ENCODE measurements around the gene CENATAC. TPM values are rescaled to one million over a fixed set of nuclear protein-coding genes. Genes with fewer than 3 reads are reported as not detected.
A peak's percentile ranks its signal among the peaks of the same experiment; 100 is the strongest.
"Not testable (repeated sequence)": the region's sequence is repeated elsewhere in the genome, so short reads cannot be mapped to it uniquely, and the experiment has no call there.

Gene CENATAC
- polyA plus RNA-seq, 1 donor: 52.8 TPM

- DNase-seq: no peak
Measured at GRCh38 chr11:119025978-119026766, 28.2 kb downstream of the CENATAC start.

DNA sequence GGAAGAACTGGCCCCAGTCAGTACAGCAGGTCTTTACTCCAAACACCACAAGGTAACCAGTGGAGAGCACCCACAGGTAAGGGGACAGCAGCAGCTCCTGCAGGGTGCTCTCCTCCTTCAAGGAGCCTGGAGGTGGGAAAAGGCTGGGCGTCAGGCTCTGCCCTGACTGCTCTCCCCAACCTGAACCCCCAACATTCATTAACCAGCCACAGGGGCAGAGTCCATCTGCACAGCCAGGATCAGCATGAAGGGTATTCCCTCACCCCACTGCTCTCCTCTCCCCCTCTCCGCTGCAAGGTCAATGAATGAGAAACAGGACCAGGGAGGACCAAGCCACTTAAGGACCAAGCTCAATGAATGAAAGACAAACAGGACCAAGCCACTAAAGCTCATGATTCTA lies 29.0 kb downstream of the CENATAC start:
- DNase-seq: no peak

- no peak for DNase-seq
Measured at GRCh38 chr11:119027561-119028345, 29.8 kb downstream of the CENATAC start.

DNA sequence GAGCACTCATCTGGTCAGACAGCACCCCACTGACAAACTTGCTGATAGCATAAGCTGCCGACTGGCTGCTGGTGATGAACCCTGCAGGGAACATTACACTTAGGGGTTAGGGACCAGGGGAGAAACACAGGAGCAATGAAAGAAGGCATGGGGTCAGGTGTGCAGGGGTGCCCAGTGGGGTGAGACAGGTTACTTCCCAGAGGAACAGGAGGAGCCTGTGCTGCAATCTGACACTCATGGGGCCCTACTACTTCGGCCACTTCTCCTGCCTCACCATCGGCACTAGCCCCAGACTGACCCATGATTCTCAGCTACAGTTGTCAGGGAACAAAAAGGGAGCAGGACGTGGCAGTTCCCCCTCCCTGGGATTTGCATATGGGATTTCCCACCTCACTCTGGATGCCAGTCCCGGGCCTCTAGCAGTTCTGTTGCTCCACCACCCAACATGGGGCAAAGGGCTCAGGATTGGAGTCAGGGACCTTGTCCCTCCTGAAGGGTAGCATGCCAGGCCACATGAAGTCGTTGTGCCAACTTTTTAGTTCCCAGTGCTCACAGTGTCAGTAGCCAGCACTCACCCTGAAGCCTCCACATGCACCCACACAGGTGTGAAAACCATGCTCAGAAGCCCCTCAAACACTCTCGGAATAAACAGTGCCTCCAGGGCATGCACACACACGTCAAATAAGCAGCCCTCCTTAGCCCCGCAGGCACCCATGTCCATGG lies 30.6 kb downstream of the CENATAC start:
- DNase-seq: no peak

GRCh38 chr11:119029069-119029339 lies 31.1 kb downstream of the CENATAC start:
- DNase-seq: no peak

DNA sequence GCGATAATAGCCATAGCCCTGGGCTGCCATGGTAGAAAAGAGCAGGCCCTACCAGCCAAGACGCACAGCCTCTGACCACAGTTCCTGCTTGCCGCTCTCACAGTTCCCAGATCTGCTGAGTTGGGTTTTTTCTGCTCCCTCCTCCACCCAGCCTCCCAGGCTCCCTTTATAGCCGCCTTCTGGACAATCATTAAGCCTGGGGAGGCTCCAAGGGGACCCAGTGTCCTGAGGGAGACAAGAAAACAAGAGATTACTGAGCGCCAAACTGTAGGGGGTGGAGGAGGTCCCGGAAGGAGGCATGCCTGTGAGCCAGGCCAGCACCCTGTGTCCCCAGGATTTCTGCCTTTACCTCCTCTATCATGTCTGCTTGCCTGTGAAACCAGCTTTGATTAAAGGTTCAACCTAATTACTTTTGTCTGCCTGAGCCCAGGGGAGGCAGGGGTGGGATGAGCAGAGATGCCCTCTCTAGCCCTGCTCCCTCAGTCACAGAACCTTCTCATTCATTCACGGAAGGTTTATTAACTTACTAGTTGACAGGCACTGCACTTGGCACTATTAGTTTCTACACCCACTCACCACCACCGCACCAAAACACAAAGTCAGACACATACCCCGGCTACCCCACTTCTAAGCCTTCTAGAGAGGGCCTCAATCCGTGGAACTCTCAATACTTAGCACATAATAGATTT lies 31.5 kb downstream of the CENATAC start:
- peak; percentile 54 for DNase-seq

DNA sequence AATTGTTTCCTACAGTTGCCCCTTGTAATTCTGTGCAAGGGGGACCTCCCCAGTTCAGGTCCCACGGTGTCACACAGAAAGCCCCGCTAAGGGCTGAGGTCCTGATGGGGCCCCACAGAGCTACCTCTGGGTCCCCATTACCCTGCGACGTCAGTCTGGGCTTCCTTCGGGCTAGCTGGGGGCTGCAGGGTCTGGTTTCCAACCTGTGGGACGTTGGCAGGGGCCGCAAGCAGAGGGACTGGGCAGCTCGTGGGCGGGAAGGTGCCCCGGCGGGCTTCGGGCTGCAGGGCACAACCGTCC lies 32.0 kb downstream of the CENATAC start:
- no peak for DNase-seq

DNA sequence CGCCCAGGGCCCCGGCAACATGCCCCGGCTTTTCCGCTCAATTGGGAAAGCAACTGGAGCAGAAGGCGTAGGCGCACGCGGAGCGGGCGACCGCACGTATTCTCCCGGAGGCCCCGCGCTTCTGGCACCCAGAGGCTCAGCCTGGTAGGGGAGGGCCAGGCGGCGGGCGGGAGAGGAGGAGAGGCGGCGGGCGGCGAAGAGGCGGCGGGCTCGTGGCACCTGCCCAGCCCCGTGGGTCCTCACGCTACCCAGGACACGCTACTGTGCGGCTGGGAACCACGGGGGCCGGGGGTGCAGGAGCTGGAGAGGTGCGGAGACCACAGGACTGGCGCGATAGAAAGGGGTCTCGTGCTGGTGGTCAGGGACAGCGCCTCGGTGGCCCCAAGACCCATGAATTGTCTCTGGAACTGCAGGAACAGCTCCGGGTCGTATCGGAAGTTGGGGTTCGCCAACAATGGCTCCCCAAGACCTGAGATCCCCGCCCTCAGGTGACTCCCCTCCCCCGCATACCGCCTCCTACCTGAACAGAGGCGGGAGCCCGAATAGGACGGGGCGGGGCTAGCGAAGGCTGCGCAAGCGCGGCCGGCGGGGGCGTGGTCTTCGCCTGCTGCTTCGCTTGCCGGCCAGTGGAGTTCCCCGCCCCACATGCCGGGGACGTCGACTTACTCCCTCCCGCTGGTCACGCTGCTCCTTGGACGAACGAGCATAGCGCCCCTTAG lies 32.5 kb downstream of the CENATAC start, which contains the start of gene SLC37A4:
Gene SLC37A4, minus strand, starts transcription at position 549 of the 719 bp plus-strand sequence.
- peak; percentile 96 for DNase-seq

DNA sequence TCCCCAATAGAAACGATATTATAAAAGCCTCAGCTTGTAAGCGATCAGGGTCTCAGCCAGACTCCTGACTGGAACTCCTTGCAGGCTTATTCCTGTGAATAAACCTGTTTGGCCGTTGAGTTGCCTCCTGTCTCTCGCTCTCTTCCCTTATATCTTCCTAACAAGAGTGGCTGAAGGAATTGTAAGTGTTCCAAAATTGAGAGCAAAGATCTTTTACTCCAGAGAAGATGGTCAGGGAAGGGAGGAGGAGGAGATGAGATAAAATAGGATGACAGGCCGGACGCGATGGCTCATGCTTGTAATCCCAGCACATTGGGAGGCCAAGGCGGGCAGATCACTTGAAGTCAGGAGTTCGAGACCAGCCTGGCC lies 34.0 kb downstream of the CENATAC start:
- no peak for DNase-seq

DNA sequence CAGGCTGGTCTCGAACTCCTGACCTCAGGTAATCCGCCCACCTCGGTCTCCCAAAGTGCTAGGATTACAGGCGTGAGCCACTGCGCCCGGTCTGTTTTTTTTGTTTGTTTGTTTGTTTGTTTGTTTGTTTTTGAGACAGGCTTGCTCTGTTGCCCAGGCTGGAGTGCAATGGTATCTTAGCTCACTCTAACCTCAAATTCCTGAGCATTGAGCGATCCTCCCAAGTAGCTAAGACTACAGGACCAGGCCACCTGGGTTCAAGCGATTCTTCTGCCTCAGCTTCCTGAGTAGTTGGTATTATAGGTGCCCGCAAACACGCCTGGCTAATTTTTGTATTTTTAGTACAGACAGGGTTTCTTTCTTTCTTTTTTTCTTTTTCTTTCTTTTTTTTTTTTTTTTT lies 35.5 kb downstream of the CENATAC start:
- not testable (repeated sequence) for DNase-seq

DNA sequence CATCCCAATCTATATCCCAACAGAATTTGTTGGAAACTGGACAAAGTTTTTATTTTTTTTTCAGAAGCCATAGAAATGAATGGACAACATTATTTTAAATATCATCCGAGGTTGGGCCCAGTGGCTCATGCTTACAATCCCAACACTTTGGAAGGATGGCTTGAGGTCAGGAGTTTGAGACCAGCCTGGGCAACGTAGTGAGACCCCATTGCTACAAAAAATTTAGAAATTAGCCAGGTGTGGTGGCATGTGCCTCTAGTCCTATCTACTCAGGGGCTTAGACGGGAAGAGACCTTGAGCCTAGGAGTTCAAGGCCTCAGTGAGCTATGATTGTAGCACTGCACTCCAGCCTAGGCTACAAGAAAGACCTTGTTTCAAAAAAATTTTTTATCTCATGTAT lies 36.9 kb downstream of the CENATAC start:
- no peak for DNase-seq

DNA sequence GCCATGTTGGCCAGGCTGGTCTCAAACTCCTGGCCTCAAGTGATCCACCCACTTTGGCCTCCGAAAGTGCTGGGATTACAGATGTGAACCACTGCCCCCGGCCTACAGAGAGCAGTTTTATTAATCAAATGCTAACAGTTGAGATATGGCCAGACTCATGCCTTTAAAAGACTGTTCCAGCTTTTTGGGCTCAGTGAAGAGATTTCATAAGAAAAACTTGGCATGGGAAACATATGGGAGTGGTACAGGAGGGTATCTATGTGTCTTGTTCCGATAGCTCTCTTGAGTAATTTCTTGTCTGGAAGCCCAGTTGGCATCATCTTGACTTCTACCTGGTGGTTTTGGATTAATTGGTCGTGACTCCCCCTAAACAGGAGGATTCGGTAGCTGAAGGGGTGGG lies 40.9 kb downstream of the CENATAC start:
- DNase-seq: no peak

DNA sequence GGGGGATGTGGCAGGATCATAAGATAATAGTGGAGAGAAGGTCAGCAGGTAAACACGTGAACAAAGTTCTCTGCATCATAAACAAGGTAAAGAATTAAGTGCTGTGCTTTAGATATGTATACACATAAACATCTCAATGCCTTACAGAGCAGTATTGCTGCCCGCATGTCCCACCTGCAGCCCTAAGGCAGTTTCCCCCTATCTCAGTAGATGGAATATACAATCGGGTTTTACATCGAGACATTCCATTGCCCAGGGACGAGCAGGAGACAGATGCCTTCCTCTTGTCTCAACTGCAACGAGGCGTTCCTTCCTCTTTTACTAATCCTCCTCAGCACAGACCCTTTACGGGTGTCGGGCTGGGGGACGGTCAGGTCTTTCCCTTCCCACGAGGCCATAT lies 41.5 kb downstream of the CENATAC start:
- not testable (repeated sequence) for DNase-seq

GRCh38 chr11:119041821-119042514 lies 44.0 kb downstream of the CENATAC start:
- DNase-seq: no peak

GRCh38 chr11:119042927-119043326 lies 45.0 kb downstream of the CENATAC start:
- DNase-seq: no peak

GRCh38 chr11:119044708-119045107 lies 46.8 kb downstream of the CENATAC start:
- DNase-seq: no peak

DNA sequence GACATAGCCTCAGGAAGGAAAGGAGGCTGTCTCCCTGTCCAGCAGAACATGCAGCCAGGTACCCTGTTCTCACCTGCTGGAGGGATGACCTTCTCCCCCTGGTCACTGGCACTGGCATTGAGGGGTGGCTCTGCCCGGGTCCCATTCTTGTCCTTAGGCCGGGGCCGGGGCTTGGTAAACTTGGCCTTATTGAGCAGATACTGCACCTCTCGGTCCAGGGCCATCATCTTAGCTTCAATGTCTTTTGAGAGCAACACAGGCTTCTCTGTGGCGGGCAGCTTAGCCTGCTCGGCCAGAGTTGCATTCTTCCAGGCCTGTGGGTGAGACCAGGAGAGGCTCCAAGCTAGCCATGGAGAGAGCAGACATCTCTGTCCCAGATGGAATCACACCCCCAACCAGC lies 48.6 kb downstream of the CENATAC start:
- DNase-seq: no peak

DNA sequence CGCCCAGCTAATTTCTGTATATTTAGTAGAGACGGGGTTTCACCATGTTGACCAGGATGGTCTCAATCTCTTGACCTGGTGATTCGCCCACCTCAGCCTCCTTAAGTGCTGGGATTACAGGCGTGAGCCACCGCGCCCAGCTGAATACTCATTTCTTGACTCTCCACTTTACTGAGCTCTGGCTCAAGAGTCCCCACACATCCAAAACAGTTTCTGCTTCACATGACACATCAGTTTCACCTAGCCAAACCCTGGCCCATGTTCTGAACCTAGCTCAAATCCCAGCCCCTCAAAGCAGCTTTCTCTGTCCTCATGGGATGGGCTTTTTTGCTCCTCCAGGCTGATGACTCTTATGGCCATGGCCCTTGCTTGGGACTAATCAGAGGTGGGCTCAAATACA lies 49.3 kb downstream of the CENATAC start:
- DNase-seq: no peak

DNA sequence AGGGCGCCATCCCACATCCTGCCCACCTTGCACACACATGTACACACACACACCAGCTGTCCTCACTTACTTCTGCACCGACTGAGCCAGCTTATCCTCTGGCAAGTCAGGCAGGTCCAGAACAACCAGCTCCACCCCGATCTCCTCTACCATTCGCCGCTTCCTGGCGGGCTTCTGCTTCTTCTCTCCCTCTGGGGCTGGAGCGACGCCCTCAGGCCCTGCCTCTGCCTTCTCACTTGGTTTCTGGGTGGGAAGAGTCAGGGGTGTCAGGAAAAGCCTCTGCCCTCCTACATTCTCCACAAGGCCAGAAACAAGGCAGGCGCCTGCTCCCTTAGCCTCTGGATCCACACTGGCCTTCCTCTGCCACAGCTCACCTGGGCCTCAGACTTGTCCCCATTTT lies 50.7 kb downstream of the CENATAC start:
- DNase-seq: no peak

DNA sequence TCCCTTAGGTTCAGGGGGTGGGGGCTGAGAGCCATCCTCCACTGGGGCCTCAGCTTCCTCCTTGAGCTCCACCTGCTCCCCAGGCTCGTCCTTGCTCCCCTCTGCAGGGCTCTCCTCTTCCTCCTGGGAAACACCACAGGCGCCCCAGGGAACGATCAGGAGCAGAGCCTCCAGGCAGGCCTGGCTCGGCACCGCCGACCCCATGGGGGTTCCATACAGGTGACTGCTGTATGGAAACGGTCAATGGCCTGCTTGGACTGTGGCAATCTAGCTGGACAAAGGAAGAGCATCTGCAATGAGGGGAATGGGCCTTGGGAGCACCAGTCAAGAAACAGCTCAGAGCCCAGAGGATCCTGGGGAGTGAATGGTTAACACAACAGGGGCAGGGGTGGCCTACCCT lies 51.1 kb downstream of the CENATAC start:
- DNase-seq: no peak

GRCh38 chr11:119051440-119052162 lies 53.7 kb downstream of the CENATAC start:
- no peak for DNase-seq
